Measurements from ENCODE around the gene TEDC1. TPM values are rescaled to one million over a fixed set of nuclear protein-coding genes. Genes with fewer than 3 reads are reported as not detected.
"Not testable (repeated sequence)": the region's sequence is repeated elsewhere in the genome, so short reads cannot be mapped to it uniquely, and the experiment has no call there.

TEDC1 gene
- total RNA-seq, 1 donor from 2014 or later: 43.3 TPM

- peaks cover 14% of the 10 kb centered on the region for H3K27me3 Mint-ChIP-seq
- no peaks in the 10 kb centered on the region for H3K9me3 Mint-ChIP-seq
- no peak overlapping the region for H3K27ac Mint-ChIP-seq
- H3K4me1 Mint-ChIP-seq: no peaks in the 10 kb centered on the region
- no peak for DNase-seq
- intact Hi-C loops (cut with micrococcal nuclease): loop anchor here (1.0 kb wide), 1 partner anchor 9 kb away; no protein-coding TSS in a partner anchor
- H3K36me3 Mint-ChIP-seq (ENCODE audit: low read depth): no peaks in the 10 kb centered on the region
- no peak overlapping the region for H3K4me3 Mint-ChIP-seq
Measured at GRCh38 chr14:105538481-105539049, 47.5 kb downstream of the TEDC1 start.

- peaks cover 17% of the 10 kb centered on the region for H3K27me3 Mint-ChIP-seq
- H3K27ac Mint-ChIP-seq: no peak overlapping the region
- DNase-seq: no peak
- no peak overlapping the region for H3K4me3 Mint-ChIP-seq
- no peaks in the 10 kb centered on the region for H3K9me3 Mint-ChIP-seq
- H3K4me1 Mint-ChIP-seq: no peaks in the 10 kb centered on the region
- intact Hi-C loops (cut with micrococcal nuclease): no loop called here
- H3K36me3 Mint-ChIP-seq (ENCODE audit: low read depth): no peaks in the 10 kb centered on the region
Measured at GRCh38 chr14:105540811-105541210, 49.8 kb downstream of the TEDC1 start.

- intact Hi-C loops (cut with micrococcal nuclease): no loop called here
- Mint-ChIP-seq H3K36me3 (ENCODE audit: low read depth) (no peaks in the 10 kb centered on the region), H3K4me1 (no peaks in the 10 kb centered on the region), H3K27ac (no peak overlapping the region), H3K27me3 (peaks cover 17% of the 10 kb centered on the region), H3K4me3 (no peak overlapping the region), H3K9me3 (no peaks in the 10 kb centered on the region)
- no peak for DNase-seq
Measured at GRCh38 chr14:105541218-105541875, 50.3 kb downstream of the TEDC1 start.

- H3K4me3 Mint-ChIP-seq; H3K27ac Mint-ChIP-seq; DNase-seq; H3K4me1 Mint-ChIP-seq; intact Hi-C loops (cut with micrococcal nuclease); H3K9me3 Mint-ChIP-seq; H3K36me3 Mint-ChIP-seq (ENCODE audit: low read depth): not testable (repeated sequence)
- H3K27me3 Mint-ChIP-seq: peaks cover 19% of the 10 kb centered on the region
Measured at GRCh38 chr14:105545676-105546075, 54.6 kb downstream of the TEDC1 start.

- DNase-seq; H3K27ac Mint-ChIP-seq; H3K4me1 Mint-ChIP-seq; H3K9me3 Mint-ChIP-seq; intact Hi-C loops (cut with micrococcal nuclease); H3K4me3 Mint-ChIP-seq; H3K36me3 Mint-ChIP-seq (ENCODE audit: low read depth): not testable (repeated sequence)
- H3K27me3 Mint-ChIP-seq: peaks cover 19% of the 10 kb centered on the region
Measured at GRCh38 chr14:105546410-105546809, 55.4 kb downstream of the TEDC1 start.

- H3K4me3 Mint-ChIP-seq; DNase-seq; H3K27ac Mint-ChIP-seq; H3K4me1 Mint-ChIP-seq; intact Hi-C loops (cut with micrococcal nuclease); H3K9me3 Mint-ChIP-seq; H3K36me3 Mint-ChIP-seq (ENCODE audit: low read depth): not testable (repeated sequence)
- peaks cover 12% of the 10 kb centered on the region for H3K27me3 Mint-ChIP-seq
Measured at GRCh38 chr14:105547072-105547471, 56.0 kb downstream of the TEDC1 start.

- H3K9me3 Mint-ChIP-seq: no peaks in the 10 kb centered on the region
- DNase-seq: no peak
- no peaks in the 10 kb centered on the region for H3K4me1 Mint-ChIP-seq
- intact Hi-C loops (cut with micrococcal nuclease): no loop called here
- H3K36me3 Mint-ChIP-seq (ENCODE audit: low read depth): no peaks in the 10 kb centered on the region
- no peak overlapping the region for H3K27ac Mint-ChIP-seq
- no peak overlapping the region for H3K4me3 Mint-ChIP-seq
- peaks cover 14% of the 10 kb centered on the region for H3K27me3 Mint-ChIP-seq
Measured at GRCh38 chr14:105547741-105548169, 56.7 kb downstream of the TEDC1 start.

Other genes with a start within 250 kb of the TEDC1 start
- gene BTBD6, start 242.7 kb upstream of the TEDC1 start, total RNA-seq: 39.8 and 40.1 TPM in 2 replicates
- 42.4 and 46.6 TPM in 2 replicates for gene BRF1, start 190.2 kb upstream of the TEDC1 start, total RNA-seq
- 31.5 and 33.9 TPM in 2 replicates for gene PACS2, start 176.5 kb upstream of the TEDC1 start, total RNA-seq
- gene TEX22, start 92.7 kb upstream of the TEDC1 start, total RNA-seq: 5.7 and 6.4 TPM in 2 replicates
- 187 and 192 TPM in 2 replicates for gene MTA1, start 71.4 kb upstream of the TEDC1 start, total RNA-seq
- gene CRIP2, start 16.4 kb upstream of the TEDC1 start, total RNA-seq: 0.37 and 0.43 TPM in 2 replicates
- gene CRIP1, start 4.4 kb upstream of the TEDC1 start, total RNA-seq: 99.3 and 110 TPM in 2 replicates
- 9.1 and 10.3 TPM in 2 replicates for gene TMEM121, start 35.3 kb downstream of the TEDC1 start, total RNA-seq

Measured in activated CD4-positive, alpha-beta T cell treated with anti-CD3 and anti-CD28 coated beads, Interleukin-2, amount 10 ng/mL, durations not matched to agents 24 days and 14 days (primary cell).